Suppressor macrophage (primary cell): ENCODE measurements around the gene RNF4.
"Not testable (repeated sequence)": the region's sequence is repeated elsewhere in the genome, so short reads cannot be mapped to it uniquely, and the experiment has no call there.

Experiments
- DNase-seq, 4 experiments: peaks; one replicate each; pipeline ENCODE4 v3.0.0-alpha.2; 2020 to 2022
- total RNA-seq, 17 experiments: gene quantifications; one replicate each; lab custom pipeline; 2026; ENCODE audit warnings: mixed read lengths in 6 of 17, inconsistent platforms in 3 of 17; lab: John Stamatoyannopoulos, UW

RNF4 gene, protein sequence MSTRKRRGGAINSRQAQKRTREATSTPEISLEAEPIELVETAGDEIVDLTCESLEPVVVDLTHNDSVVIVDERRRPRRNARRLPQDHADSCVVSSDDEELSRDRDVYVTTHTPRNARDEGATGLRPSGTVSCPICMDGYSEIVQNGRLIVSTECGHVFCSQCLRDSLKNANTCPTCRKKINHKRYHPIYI
- total RNA-seq, result 39.6 to 80.6 (median 70.8) reads per million in 17 experiments

GRCh38 chr4:2468456-2469191 lies at the start of gene RNF4:
TSS of gene RNF4 (plus strand) at chr4:2469106. CDS start at chr4:2490494, 21,388 bp downstream.
- peak; percentile 97 to 99 (median 98) for DNase-seq

- peak; percentile 61 to 75 (median 74) for DNase-seq
Observed at GRCh38 chr4:2419814-2420213, 49.1 kb upstream of the RNF4 start.

- DNase-seq, result no peak
Observed at GRCh38 chr4:2421928-2422327, 47.0 kb upstream of the RNF4 start.

- DNase-seq, result no peak
Observed at GRCh38 chr4:2423066-2423465, 45.8 kb upstream of the RNF4 start.

DNA sequence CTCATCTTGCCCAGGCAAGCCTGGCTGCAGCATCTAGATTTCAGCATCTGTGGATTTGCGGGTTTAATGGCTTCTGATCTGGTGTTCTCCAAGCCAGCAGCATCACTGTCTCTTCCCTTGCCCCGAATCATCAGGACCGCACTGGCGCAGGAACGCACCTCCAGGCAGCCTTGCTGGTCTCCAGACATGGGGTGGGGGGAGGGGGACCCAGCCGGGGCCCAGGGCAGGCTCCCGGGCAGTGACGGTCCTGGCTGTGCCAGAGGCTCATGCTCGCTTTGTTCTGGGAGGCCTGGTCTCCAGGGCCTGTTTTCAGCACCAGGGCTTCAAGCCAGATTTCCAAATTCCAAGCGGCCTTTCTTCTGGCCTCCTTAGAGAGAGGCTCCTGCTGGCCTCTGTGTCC lies 45.2 kb upstream of the RNF4 start:
- no peak for DNase-seq

GRCh38 chr4:2424581-2424980 lies 44.3 kb upstream of the RNF4 start:
- DNase-seq, result no peak

DNA sequence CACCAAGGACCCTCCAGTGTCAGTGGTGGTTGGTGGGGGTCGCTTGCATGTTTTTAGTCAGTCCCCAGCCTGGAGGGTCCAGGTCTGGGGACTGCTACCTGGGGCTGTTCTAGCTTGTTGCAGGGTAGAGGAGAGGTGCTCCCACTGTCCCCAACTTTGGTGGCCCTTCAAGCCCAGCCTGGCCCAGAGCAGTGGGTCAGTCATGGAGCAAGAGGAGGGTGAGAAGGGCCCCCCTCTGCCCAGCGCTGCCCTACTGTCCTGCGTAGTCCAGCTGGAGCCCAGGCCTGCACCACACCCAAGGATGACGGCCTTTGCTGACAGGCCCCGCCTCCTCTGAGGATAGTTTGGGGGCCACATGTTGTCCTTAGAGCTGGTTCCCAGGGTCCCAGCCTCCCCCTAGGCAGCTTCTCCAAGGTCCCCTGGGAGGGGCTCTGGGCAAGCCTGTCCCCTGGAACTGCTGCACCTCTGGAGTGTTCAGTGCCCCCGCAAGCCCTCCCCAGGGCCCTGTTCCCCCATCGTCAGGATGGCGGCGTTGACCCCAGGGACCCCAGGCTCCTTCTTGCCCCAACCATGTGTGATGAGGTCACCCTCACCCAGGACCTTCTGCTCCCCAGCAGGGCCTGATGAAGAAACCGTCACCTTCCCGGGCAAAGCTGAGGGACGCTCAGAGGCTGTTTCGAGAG lies 43.4 kb upstream of the RNF4 start:
- no peak for DNase-seq

DNA sequence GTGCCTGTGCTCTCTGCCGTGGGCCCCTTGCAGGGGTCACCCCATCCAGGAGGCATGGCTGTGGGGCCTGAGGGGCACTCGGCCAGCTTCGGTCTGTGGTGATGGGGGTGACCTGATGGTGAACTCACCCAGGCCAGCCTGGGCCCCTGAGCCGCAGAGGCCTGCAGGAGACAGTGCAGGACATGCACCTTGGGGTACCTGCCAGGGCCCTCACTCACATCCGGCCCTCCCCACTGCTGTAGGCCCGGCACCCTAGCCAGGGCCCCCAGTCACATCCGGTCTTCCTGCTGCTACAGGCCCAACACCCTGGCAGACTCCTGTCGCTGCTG lies 42.9 kb upstream of the RNF4 start:
- no peak for DNase-seq

- DNase-seq, result no peak
Observed at GRCh38 chr4:2426711-2427275, 42.1 kb upstream of the RNF4 start.

- DNase-seq, result no peak
Observed at GRCh38 chr4:2427383-2428334, 41.2 kb upstream of the RNF4 start.

DNA sequence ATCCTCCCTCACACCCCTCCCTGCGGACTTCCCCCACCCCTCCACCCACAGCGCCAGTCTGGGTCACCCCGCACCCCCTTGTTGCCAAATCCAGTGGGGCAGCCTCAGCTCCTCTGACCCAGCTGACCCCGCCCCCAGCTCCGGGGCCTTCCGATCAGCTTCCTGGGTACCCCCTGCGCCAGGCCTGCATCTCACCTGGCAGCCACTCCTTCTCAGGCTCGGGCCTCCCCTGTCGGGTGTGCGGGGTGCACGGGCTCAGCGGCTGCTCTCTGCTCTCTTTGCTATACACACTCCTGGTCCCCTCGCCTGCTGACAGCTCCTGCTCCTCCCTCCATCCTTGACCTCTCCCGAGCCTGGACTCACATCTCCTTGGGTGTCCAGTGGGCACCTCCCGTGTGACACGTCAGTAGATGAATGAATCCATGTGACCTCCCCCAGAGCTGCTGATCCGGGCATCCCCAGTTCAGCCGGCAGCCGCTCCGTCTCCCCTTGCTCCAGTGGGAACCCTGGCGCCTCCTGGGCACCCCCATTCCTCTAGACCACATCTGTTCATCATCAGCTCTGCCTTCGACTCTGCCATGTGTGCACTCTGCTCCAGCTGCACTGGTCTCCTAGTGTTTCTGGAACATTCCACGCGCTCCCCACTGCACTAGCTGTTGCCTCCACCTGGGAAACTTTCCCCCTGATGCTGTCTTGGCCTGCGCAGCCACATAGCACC lies 40.3 kb upstream of the RNF4 start:
- DNase-seq, result no peak

GRCh38 chr4:2429945-2430757 lies 38.8 kb upstream of the RNF4 start:
- DNase-seq, result not testable (repeated sequence)

- no peak for DNase-seq
Observed at GRCh38 chr4:2432004-2432403, 36.9 kb upstream of the RNF4 start.

GRCh38 chr4:2432991-2433530 lies 35.8 kb upstream of the RNF4 start:
- DNase-seq, result peak in 2 of 4 experiments; percentile 10 to 40

DNA sequence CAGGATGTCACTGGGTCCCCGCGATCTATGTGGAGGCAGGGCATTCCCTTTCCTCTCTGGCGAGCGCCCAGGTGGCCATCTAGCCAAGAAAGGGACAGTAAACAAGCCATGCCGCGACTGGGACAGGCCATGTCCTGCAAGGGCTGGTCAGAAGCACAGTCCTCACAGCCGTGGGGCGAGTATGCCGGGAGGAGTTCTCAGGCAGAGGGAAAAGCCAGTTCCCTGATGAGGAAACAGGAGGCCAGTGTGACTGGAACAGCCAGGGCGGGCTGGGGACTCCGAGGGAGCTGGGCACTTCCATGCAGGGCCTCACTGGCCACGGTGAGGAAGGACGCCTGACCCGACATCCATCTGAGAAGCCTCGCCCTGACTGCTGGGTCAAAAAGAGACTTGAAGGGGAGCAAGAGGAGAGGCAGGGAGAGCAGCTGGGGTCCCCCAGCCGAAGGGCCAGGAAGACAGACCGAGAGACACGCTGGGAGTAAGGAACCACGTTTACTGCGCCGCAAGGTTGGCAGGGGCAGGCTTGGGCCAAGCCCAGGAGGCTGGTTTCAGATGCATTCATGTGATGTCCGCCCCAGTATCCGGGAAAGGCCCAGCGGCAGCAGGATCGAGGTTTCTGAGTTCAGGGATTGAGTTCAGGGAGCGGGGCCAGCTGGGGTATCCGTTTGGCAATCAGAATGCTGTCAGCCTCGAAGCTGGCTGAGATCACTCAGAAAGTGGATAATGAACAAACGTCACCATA lies 35.1 kb upstream of the RNF4 start:
- no peak for DNase-seq

DNA sequence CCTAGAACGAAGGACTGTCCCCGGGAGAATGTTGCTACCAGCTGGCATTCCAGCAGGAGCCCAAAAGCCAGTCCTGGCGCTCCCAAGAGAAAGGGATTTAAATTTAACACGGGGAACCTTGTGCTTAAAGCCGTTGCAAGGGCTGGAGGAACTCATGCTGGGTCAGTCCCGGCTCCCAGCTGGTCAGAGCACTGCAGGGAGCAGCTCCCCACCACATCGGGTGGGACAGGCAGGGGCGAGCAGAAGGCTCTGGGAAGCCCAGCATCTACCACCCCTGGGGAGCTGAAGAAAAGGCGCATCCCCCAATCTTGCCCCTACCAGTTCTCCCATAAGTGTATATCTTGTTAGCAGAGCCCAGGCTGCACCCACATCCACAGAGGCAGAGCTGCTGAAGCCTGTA lies 34.5 kb upstream of the RNF4 start:
- DNase-seq, result no peak

DNA sequence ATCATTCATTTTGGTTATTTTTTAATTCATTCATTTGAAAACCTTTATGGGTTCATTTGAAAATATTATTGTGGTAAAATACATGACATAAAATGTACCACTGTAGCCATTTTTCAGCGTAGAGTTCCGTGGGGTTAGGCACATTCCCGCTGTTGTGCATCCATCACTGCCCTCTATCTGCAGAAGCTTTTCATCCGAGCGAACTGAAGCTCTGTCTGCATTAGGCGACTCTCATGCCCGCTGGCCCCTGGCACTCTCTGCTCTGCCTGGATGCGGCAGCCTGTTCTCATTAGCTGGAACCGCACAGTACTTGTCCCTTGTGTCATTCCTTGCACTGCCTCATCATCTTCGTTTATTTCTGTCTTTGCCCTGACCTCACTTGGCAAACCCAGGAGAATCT lies 32.6 kb upstream of the RNF4 start:
- DNase-seq, result peak in 2 of 4 experiments; percentile 19 to 22

- no peak for DNase-seq
Observed at GRCh38 chr4:2436761-2437474, 32.0 kb upstream of the RNF4 start.
